PC-9 (cell line): Measurements from ENCODE around the gene HSPA8.

Experiments
- CTCF ChIP-seq: fragments of 200-600 bp; sonication (generic); conservative IDR thresholded peaks from 2 replicates; pipeline ENCODE4 v1.6.1; 2017; ENCODE audit warnings: mixed run types, antibody characterized with exemption, mild to moderate bottlenecking, moderate library complexity
- EZH2 ChIP-seq: fragments of 200-600 bp; sonication (generic); IDR thresholded peaks from 2 replicates; pipeline ENCODE4 v1.8.0; 2017; ENCODE audit warnings: antibody characterized with exemption, low read depth

- TF ChIP-seq CTCF (no peak), EZH2 (no peak)
Measured at GRCh38 chr11:123085497-123085896, 23.6 kb upstream of the HSPA8 start.
